Hepatocyte (in vitro differentiated cells): ENCODE data around the gene ZNF550. TPM values are rescaled to one million over a fixed set of nuclear protein-coding genes. Genes with fewer than 3 reads are reported as not detected.
A peak's percentile ranks its signal among the peaks of the same experiment; 100 is the strongest.

Source experiments
- DNase-seq: peaks from one replicate; pipeline ENCODE4 v3.0.0-alpha.2; 2016; ENCODE audit warnings: low spot score
- H2AFZ ChIP-seq: fragments of 200-600 bp; sonication (generic); 2 replicates; pipeline ENCODE4 v1.6.0; 2016; ENCODE audit warnings: antibody characterized with exemption, mild to moderate bottlenecking
- H3K27ac ChIP-seq: fragments of 200-600 bp; sonication (generic); 2 replicates; pipeline ENCODE4 v1.5.1; 2016; ENCODE audit warnings: mild to moderate bottlenecking
- H3K27me3 ChIP-seq: fragments of 200-600 bp; sonication (generic); 2 replicates; pipeline ENCODE4 v1.6.1; 2016
- H3K36me3 ChIP-seq: fragments of 200-600 bp; sonication (generic); replicated peaks from 2 replicates; pipeline ENCODE4 v1.5.1; 2016; ENCODE audit warnings: low read depth; ENCODE audit not compliant: insufficient read depth
- H3K4me1 ChIP-seq: fragments of 200-600 bp; sonication (generic); 2 replicates; pipeline ENCODE4 v1.5.1; 2016; ENCODE audit warnings: mild to moderate bottlenecking, moderate library complexity; ENCODE audit not compliant: insufficient read depth
- H3K4me2 ChIP-seq: fragments of 200-600 bp; sonication (generic); 2 replicates; pipeline ENCODE4 v1.6.0; 2016
- H3K4me3 ChIP-seq: fragments of 200-600 bp; sonication (generic); 2 replicates; pipeline ENCODE4 v1.5.1; 2016; ENCODE audit warnings: mild to moderate bottlenecking
- H3K79me2 ChIP-seq: fragments of 200-600 bp; sonication (generic); 2 replicates; pipeline ENCODE4 v1.6.0; 2017; ENCODE audit warnings: mild to moderate bottlenecking
- H3K9me2 ChIP-seq: fragments of 200-600 bp; sonication (generic); replicated peaks from 2 replicates; pipeline ENCODE4 v1.6.0; 2017; ENCODE audit warnings: mild to moderate bottlenecking; ENCODE audit not compliant: insufficient read depth
- H3K9me3 ChIP-seq: fragments of 200-600 bp; sonication (generic); 2 replicates; pipeline ENCODE4 v1.5.1; 2016; ENCODE audit warnings: low read depth, mild to moderate bottlenecking
- H4K20me1 ChIP-seq: fragments of 200-600 bp; sonication (generic); 2 replicates; pipeline ENCODE4 v1.6.0; 2016; ENCODE audit warnings: mild to moderate bottlenecking; ENCODE audit not compliant: insufficient read depth, poor library complexity, severe bottlenecking
- CTCF ChIP-seq: fragments of 200-600 bp; sonication (generic); IDR thresholded peaks from 2 replicates; pipeline ENCODE4 v1.5.1; 2016; ENCODE audit warnings: antibody characterized with exemption, mild to moderate bottlenecking; ENCODE audit not compliant: poor library complexity
- EZH2 ChIP-seq: fragments of 200-600 bp; sonication (generic); IDR thresholded peaks from 2 replicates; pipeline ENCODE4 v1.6.1; 2016; ENCODE audit warnings: antibody characterized with exemption, mild to moderate bottlenecking, borderline replicate concordance
- EZH2phosphoT487 ChIP-seq: fragments of 200-600 bp; sonication (generic); IDR thresholded peaks from one replicate; pipeline ENCODE4 v1.6.1; 2018; ENCODE audit warnings: antibody characterized with exemption, mild to moderate bottlenecking, low read depth, moderate library complexity; ENCODE audit not compliant: unreplicated experiment, severe bottlenecking
- WGBS: methylation state at CpG from one replicate; pipeline ENCODE4 v1.1.6; 2016; ENCODE audit warnings: low lambda C conversion rate; ENCODE audit errors: missing lambda C conversion rate; 5-methylcytosine and 5-hydroxymethylcytosine counted together
- polyA plus RNA-seq: library from polyadenylated mRNA; unstranded; fragments of >200 nt; fragmentation: Nextera tagmentation; extraction: Ambion mirVana; gene quantifications from 2 replicates; pipeline ENCODE4 v1.2.1, GENCODE V29; 2016
- total RNA-seq: library from RNA; depleted of rRNA; stranded (reverse); fragments of >200 nt; gene quantifications from 2 replicates; pipeline ENCODE4 v1.2.3, GENCODE V29; 2014

The ZNF550 gene
- total and polyA plus RNA-seq, 2 experiments from 2014 or later, result 5.2 to 5.9 TPM

GRCh38 chr19:57599377-57599760 is 39.7 kb upstream of the ZNF550 start:
- WGBS, result 67% methylated on average over 8 of the region's 8 CpGs
- Histone ChIP-seq H3K4me2 (peak overlapping the region; percentile 95), H3K4me1 (no peaks in the 10 kb centered on the region), H4K20me1 (no peaks in the 10 kb centered on the region), H3K9me3 (peaks cover 5% of the 10 kb centered on the region), H3K4me3 (no peak overlapping the region), H2AFZ (peak overlapping the region; percentile 69), H3K27ac (no peak overlapping the region), H3K79me2 (peaks cover 8% of the 10 kb centered on the region), H3K36me3 (no peaks in the 10 kb centered on the region), H3K27me3 (no peaks in the 10 kb centered on the region), H3K9me2 (no peaks in the 10 kb centered on the region)
- no peak for DNase-seq
- TF ChIP-seq CTCF (no peak), EZH2 (no peak), EZH2phosphoT487 (no peak)

- no peak for DNase-seq
- Histone ChIP-seq H3K9me2 (no peaks in the 10 kb centered on the region), H3K79me2 (peaks cover 13% of the 10 kb centered on the region), H2AFZ (no peak overlapping the region), H3K36me3 (peaks cover 9% of the 10 kb centered on the region), H4K20me1 (no peaks in the 10 kb centered on the region), H3K4me2 (no peak overlapping the region), H3K27ac (no peak overlapping the region), H3K9me3 (peaks cover 22% of the 10 kb centered on the region), H3K27me3 (no peaks in the 10 kb centered on the region), H3K4me1 (peaks cover 9% of the 10 kb centered on the region), H3K4me3 (no peak overlapping the region)
- TF ChIP-seq CTCF (no peak), EZH2 (no peak), EZH2phosphoT487 (no peak)
- WGBS, result 93% methylated on average over 1 of the region's 1 CpG
Measured at GRCh38 chr19:57587529-57587928, 27.9 kb upstream of the ZNF550 start.

- TF ChIP-seq CTCF, result no peak
- TF ChIP-seq EZH2phosphoT487, result no peak
- no peak for TF ChIP-seq EZH2
- Histone ChIP-seq H3K79me2 (peaks cover 13% of the 10 kb centered on the region), H3K4me3 (peak within 1 kb of the TSS; percentile 35), H3K27me3 (no peaks in the 10 kb centered on the region), H3K4me1 (peaks cover 9% of the 10 kb centered on the region), H3K27ac (peak within 1 kb of the TSS; percentile 78), H2AFZ (peak within 1 kb of the TSS; percentile 97), H3K9me2 (no peaks in the 10 kb centered on the region), H3K4me2 (peak within 1 kb of the TSS; percentile 90), H3K9me3 (no peaks in the 10 kb centered on the region), H4K20me1 (no peaks in the 10 kb centered on the region), H3K36me3 (no peaks in the 10 kb centered on the region)
- 1% methylated on average over 75 of the region's 76 CpGs for WGBS
- peak; percentile 94 for DNase-seq
Measured at GRCh38 chr19:57583521-57584416, 24.1 kb upstream of the ZNF550 start, which contains the start of gene ZIK1. TSS of gene ZIK1 (plus strand) at chr19:57584145. CDS start at chr19:57584357, 212 bp downstream.
